HK-2 (cell line): ENCODE data around the gene INS.
A peak's percentile ranks its signal among the peaks of the same experiment; 100 is the strongest.
"Not testable (repeated sequence)": the region's sequence is repeated elsewhere in the genome, so short reads cannot be mapped to it uniquely, and the experiment has no call there.

ENCODE experiments used
- DNase-seq: peaks from one replicate; pipeline ENCODE4 v3.0.0-alpha.2; 2018; ENCODE audit not compliant: unreplicated experiment

INS gene

DNA sequence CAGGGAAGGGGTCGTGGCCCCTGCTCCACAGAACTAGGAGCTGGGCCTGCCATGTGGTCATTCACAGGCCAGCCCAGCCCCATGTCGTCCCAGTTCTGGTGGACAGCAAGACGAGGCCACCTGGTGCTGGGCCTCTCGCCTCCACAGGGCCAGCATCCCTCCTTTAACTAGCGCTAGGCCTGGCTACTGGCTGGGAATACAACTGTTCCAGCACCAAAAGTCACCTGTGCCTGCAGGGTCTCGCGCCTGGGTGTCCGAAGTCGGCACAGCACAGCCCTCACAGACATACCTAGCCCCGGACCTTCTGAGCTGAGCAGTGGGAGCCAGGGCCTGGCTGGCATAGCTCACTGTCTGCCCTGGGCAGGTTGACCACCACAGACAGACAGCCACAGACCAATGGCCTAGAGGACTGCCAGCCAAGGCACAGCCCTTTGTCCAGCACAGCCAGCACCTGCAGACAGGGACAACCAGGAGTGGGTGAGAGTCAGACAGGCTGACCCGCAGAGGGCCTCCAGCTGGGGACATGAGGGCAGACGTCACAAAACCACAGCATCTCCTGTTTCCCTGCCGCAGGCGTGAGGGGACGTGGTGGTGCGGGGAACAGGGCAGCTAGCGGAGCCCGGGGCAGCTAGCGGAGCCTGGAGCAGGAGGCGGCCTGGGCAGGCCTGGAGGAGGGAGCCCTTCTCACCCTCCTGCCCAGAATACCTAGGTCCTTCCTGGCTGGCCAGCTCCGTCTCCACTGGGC, 37.8 kb upstream of the INS start:
- DNase-seq: no peak

DNA sequence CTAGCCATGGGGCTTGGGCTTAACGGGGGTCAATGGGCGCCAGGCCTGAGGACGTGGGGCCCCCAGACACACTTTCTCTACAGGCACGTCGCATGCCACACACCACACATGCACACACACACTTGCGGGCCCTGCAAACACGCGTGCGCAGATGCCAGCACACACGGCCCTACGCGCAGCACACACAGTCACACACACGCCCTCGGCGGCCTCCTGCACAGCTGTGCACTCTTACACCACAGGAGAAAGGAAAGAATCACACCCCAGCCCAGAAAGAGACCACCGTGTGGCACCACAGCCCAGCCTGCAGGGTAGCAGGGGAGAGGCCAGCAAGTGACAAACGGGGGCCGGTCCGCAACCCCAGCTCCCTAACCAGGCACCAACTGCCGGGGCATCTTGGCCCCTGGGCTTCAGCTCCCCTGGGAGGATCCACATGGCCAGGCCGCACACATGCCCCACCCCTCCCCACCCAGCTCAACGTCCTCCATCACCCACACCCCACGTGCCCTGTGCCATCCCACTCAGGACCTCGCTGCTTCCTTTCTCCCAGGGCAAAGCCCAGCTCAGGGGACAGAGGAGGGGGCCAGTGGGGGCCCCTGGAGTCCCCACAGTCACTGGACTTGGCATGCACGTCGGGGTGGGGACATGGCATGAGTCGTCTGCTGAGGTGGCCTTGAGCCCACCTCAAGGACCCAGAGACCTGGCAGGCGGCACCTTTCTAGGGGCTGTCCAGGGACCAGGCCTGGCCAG, 36.9 kb upstream of the INS start:
- DNase-seq: no peak

GRCh38 chr11:2196970-2197770, 36.2 kb upstream of the INS start:
- DNase-seq: peak; percentile 67

DNA sequence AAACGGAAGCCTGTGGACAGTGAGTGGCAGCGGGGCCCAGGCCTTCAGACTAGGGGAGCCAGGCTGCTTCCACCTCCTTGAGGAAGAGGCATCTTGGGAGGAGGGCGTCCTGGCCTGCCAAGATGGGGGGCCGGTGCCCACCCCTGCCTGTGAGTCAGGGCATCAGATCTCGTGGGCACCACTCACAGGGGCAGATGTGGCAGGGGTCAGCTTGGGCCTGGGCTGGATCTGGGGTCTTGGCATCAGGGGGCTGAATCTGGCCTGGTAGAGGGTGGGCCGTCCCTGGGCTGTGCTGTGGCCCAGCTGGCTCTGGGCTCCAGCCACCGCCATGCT, 34.7 kb upstream of the INS start:
- DNase-seq: no peak

GRCh38 chr11:2194877-2195755, 34.1 kb upstream of the INS start:
- peak; percentile 40 for DNase-seq

- not testable (repeated sequence) for DNase-seq
Measured at GRCh38 chr11:2193888-2194595, 33.0 kb upstream of the INS start.

DNA sequence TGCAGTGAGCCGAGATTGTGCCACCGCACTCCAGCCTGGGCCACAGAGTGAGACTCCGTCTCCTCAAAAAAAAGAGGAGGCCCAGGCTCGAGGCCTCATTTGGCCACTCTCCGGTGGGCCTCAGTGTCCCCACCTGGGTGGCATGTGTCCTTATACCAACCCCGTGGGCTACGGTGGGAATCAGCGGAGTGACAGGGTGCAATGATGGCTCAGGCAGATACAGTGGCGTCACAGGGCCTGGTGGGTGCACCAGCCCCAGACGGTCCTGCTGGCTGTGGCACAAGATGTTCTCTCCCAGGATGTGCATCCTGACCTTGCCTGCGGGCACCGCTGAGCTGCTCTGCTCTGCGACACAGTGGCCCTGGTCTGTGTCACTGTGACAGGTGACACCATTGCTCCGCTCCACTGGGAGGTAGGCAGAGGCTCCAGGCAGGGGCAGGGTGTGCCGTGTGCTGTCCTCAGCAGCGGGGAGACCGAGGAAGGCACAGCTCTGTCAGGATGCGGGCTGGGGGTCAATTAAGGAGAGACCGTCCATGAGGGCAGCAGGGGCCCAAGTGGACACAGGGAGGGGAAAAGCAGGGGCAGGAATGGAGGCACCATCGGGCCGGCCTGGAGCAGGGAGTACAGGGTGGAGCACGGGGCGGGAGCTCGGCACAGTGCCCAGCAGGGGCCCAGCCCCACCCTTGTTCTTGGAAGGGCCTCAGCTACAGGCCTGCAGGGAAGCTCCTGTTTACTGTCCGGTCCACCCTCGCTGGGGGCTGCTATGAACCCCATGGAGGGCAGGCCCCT, 32.3 kb upstream of the INS start:
- no peak for DNase-seq

- DNase-seq: no peak
Measured at GRCh38 chr11:2192435-2192834, 31.4 kb upstream of the INS start.

- DNase-seq: no peak
Measured at GRCh38 chr11:2191883-2192282, 30.9 kb upstream of the INS start.

DNA sequence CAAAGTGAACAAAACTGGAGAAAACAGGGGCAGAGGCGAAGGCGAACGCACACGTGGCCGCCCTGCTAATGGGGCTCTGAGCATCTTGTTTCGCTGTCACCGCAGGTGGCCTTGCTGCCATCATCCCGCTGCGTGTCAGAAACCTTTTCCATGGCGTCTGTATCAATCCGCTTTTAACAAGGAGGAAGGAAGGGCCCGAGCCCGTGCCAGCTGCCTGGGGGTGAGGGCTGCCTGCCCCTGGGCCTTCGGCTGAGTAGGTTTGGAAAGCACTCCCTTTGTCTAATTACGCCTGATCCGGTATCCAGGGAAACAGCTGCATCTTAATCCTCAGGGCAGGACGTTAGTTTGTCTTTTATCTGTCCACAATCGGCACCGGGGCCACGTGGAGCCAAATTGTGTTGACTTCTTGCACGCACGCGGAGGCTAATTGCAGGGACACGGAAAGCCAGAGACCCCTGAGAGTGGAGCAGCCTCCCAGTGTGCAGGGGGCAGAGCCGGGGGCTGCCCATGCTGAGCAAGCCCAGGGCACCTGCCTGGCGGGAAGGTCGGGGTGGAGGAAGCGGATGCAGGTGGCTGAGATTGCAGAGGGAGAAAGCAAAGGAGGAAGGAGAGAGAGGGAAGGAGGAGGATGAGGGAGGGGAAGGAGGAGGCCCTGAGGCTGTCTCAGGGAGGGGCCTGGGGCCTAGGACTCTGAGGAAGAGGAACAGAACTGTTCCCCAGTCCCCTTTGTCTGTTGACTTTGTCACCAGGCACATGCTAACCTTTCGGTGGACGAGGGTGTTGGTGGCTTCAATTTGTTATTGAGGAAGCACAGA, 29.9 kb upstream of the INS start:
- no peak for DNase-seq

- DNase-seq: no peak
Measured at GRCh38 chr11:2189938-2190656, 29.1 kb upstream of the INS start.

DNA sequence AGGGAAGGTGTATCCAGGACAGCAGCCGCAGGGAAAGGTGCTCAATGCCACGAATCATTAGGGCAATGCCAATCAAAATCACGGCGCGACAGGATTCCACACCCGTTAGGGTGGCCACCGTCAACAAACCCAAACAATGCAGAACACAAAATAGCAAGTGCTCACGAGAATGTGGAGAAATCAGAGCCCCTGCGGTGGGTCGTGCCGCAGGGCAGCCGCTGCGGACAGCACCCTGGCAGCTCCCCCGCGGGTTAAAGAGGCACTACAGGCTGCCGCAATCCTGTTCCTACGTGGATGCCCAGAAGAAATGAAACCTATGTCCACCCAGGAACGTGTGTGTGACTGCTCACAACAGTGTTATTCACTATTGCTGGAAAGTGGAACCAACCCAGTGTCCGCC, 27.7 kb upstream of the INS start:
- no peak for DNase-seq

- no peak for DNase-seq
Measured at GRCh38 chr11:2187280-2187707, 26.3 kb upstream of the INS start.

GRCh38 chr11:2186669-2187279, 25.8 kb upstream of the INS start:
- no peak for DNase-seq

- no peak for DNase-seq
Measured at GRCh38 chr11:2185324-2186085, 24.5 kb upstream of the INS start.

GRCh38 chr11:2182692-2183474, 21.9 kb upstream of the INS start:
- no peak for DNase-seq

DNA sequence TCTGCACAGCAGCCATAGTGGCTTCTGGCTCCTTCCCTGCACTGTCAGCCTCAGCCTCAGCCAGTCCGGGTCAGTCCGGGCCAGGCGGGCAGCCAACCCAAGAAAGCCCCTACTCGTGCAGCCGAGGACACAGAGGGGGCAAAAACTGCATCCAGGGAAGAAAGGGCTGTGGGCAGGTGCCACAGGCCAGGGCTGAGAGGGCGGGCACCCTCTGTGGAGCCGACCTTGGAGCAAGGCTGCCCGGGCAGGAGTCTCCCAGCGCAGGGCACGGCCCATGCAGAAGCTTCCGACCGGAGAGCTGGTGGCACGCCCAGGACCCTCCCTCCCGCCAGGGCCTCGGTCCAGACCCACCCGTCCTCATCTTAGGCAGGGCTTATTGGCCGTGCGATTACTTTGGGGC, 21.1 kb upstream of the INS start:
- no peak for DNase-seq
